Fibroblast of mammary gland (primary cell): Measurements from ENCODE around the gene OR10S1.
A peak's percentile ranks its signal among the peaks of the same experiment; 100 is the strongest.
"Not testable (repeated sequence)": the region's sequence is repeated elsewhere in the genome, so short reads cannot be mapped to it uniquely, and the experiment has no call there.

Experiments
- DNase-seq: peaks from one replicate; pipeline ENCODE4 v3.0.0-alpha.2; 2010; ENCODE audit warnings: low read depth
- H3K4me3 ChIP-seq: 2 replicates; pipeline ENCODE4 v1.5.1; 2011; ENCODE audit warnings: low read depth, mild to moderate bottlenecking, low read length, moderate library complexity; ENCODE audit not compliant: control insufficient read depth
- TF ChIP-seq, protein P1 (sequence below): conservative IDR thresholded peaks from 2 replicates; pipeline ENCODE4 v1.5.1; 2011; ENCODE audit warnings: low read depth, low read length, inconsistent platforms; ENCODE audit not compliant: control insufficient read depth, insufficient read depth

Gene OR10S1, protein sequence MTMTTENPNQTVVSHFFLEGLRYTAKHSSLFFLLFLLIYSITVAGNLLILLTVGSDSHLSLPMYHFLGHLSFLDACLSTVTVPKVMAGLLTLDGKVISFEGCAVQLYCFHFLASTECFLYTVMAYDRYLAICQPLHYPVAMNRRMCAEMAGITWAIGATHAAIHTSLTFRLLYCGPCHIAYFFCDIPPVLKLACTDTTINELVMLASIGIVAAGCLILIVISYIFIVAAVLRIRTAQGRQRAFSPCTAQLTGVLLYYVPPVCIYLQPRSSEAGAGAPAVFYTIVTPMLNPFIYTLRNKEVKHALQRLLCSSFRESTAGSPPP

DNA sequence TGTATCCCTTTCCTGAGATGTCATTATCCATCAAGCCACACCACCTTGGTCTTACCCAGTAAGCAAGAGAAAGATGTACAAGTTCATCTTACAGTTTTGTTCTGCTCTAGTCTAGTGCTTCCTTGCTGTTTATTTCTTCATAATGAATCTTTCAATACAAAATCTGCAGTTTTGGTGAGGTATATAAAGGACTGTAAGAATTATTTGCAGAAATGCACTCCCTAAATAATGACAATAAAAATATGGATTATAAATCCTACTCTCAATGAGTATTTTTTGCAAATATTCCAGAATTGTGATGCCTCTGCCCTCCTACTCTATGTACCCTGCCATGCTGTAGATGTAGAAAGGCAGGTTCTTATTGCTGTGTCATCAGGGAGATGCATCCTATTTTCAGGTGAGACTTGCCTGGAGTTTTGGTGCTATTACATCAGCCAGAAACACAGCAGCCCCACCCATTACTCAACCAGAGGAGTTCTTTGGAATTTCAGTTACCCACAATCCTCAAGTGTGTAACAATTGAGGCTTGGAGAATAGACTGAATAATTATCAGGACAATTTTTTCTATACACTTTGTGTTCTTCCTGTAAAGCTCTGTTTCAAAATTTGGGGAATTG is at the start of gene OR10S1:
Gene OR10S1, minus strand, starts transcription at position 51 of the 617 bp plus-strand sequence. CDS start 117 bp downstream, outside the sequence.
- DNase-seq = peak; percentile 2
- no peak within 1 kb of the TSS for H3K4me3 ChIP-seq
- TF ChIP-seq, protein P1, sequence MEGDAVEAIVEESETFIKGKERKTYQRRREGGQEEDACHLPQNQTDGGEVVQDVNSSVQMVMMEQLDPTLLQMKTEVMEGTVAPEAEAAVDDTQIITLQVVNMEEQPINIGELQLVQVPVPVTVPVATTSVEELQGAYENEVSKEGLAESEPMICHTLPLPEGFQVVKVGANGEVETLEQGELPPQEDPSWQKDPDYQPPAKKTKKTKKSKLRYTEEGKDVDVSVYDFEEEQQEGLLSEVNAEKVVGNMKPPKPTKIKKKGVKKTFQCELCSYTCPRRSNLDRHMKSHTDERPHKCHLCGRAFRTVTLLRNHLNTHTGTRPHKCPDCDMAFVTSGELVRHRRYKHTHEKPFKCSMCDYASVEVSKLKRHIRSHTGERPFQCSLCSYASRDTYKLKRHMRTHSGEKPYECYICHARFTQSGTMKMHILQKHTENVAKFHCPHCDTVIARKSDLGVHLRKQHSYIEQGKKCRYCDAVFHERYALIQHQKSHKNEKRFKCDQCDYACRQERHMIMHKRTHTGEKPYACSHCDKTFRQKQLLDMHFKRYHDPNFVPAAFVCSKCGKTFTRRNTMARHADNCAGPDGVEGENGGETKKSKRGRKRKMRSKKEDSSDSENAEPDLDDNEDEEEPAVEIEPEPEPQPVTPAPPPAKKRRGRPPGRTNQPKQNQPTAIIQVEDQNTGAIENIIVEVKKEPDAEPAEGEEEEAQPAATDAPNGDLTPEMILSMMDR = no peak

DNA sequence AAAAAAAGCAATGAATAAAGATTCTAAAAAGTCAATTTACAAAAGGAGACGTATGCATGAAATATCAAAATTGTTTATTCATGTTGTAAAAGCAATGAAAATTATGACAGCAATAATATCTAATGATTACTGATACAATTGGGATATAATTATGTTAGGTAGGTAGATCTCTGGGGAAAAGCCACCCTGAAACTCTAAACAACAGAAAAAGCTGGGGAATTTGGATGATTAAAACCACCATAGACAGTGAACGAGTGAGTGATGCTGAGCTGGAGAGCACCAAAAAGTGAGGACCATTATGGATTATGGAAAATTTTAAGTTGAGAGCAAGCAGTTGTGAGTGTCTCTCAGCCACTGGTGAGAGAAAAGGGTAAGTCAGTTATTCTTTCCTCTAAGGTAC is 48.9 kb upstream of the OR10S1 start, which contains the start of gene OR10G8:
Gene OR10G8, plus strand, starts transcription at position 301 of the 400 bp plus-strand sequence. CDS start 2,825 bp downstream, outside the sequence.
- TF ChIP-seq, protein P1 = no peak
- DNase-seq = no peak
- H3K4me3 ChIP-seq = no peak within 1 kb of the TSS

DNA sequence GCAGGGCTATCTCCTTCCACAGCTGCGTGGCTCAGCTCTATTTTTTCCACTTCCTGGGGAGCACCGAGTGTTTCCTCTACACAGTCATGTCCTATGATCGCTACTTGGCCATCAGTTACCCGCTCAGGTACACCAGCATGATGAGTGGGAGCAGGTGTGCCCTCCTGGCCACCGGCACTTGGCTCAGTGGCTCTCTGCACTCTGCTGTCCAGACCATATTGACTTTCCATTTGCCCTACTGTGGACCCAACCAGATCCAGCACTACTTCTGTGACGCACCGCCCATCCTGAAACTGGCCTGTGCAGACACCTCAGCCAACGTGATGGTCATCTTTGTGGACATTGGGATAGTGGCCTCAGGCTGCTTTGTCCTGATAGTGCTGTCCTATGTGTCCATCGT is 38.3 kb upstream of the OR10S1 start:
- not testable (repeated sequence) for DNase-seq, H3K4me3 ChIP-seq

DNA sequence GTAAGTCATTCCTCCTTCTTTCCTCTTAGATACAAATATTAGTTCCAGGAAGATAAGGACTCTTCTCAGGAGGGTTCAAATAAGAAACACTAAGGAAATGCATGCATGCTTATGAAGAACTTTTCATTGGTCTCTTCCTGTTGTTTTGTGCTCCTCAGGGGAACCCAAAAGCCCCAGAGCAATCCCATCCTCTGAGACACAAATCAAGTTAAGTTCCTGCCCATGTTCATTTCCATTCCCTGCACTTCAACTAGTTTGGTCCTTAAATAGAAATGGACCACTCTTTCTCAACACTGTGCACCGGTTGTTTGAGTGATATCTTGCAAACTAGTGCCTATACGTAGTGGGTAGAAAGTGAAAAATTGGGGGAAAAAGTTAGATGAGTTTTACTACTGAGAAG is 35.1 kb upstream of the OR10S1 start, which contains the start of gene OR10G4:
Gene OR10G4, plus strand, starts transcription at position 301 of the 400 bp plus-strand sequence. CDS start 2,578 bp downstream, outside the sequence.
- no peak for DNase-seq

DNA sequence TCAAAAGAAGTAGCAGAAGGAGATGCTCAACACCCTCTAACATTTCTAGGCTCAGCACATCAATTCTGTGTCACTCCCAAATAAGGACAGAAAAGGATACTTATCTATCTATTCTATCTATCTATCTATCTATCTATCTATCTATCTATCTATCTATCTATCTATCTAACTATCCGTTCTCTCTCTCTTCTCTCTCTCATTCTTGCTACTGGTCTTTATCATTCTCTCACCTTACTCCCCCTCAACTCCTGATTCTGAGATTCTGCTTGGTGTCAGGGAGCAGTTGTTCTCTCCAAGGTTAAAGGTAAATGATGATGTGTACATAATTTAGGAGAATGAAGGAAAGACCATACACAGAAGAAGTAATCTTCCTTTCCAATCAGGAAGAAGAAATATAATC is 17.5 kb upstream of the OR10S1 start, which contains the start of gene OR10G6:
Gene OR10G6, minus strand, starts transcription at position 43 of the 400 bp plus-strand sequence. Its CDS starts 0 bp downstream, at position 43.
- no peak for DNase-seq
- no peak within 1 kb of the TSS for H3K4me3 ChIP-seq
- TF ChIP-seq, protein P1 = no peak

More for the DNA sequence above, 35.1 kb upstream of the OR10S1 start, which contains the start of gene OR10G4:
- H3K4me3 ChIP-seq = no peak within 1 kb of the TSS
- TF ChIP-seq, protein P1 = no peak

DNA sequence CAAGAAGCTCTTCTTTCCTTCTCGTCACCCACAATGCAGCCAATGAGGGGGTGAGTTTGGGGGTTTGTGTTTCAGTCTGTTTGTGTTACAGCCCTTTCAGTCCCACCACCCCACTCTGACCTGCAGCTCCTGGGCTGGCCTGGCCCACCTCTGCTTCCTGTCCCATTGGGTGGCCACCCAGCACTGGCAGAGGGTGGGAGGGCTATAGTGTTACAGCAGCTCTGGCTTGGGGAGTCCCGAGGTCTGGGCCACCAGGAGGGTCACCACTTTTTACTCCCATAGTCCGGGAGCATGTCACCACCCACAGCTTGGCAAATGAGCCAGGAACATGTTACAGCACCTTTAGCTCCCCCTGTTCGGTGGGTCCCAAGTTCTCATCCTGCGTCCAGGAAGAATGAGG is 1.7 kb upstream of the OR10S1 start:
- no peak for DNase-seq
- TF ChIP-seq, protein P1 = no peak
- no peak overlapping the region for H3K4me3 ChIP-seq
